HCT116 (cell line): ENCODE results near the gene GNAS-AS1. TPM values are rescaled to one million over a fixed set of nuclear protein-coding genes. Genes with fewer than 3 reads are reported as not detected.

ENCODE experiments used
- ATAC-seq: fragments of 200-7000 bp; cut with Tn5 transposase; 2 replicates; pipeline ENCODE4 v1.9.1; 2020; ENCODE audit warnings: mild to moderate bottlenecking, moderate library complexity
- BruUV-seq: library from RNA; stranded (reverse); fragments of 400-500 nt; replicated peaks from 2 replicates; lab custom pipeline; 2021; lab: Mats Ljungman, UMichigan
- CTCF ChIA-PET: fragments of 300-600 bp; sonication (Branson Sonifier 250); formaldehyde crosslinking; loops from one replicate; lab custom pipeline; 2021; ENCODE audit warnings: antibody characterized with exemption; lab: Charles Lee
- POLR2A ChIA-PET: fragments of 300-600, 350-600 bp; sonication (Branson Sonifier 250); formaldehyde crosslinking; loops from one replicate; lab custom pipeline; 2021; ENCODE audit warnings: antibody characterized with exemption; lab: Charles Lee
- RAD21 ChIA-PET, 2 experiments: fragments of 300-600 bp; sonication (Branson Sonifier 250); formaldehyde crosslinking; loops; one replicate each; lab custom pipeline; 2023; ENCODE audit warnings: low total read pairs in 2 of 2; ENCODE audit not compliant: uncharacterized antibody in 2 of 2, unreplicated experiment in 2 of 2, low non-redundant PET in 1 of 2; lab: Charles Lee
- DNase-seq: peaks from one replicate; pipeline ENCODE4 v3.0.0-alpha.2; 2010; ENCODE audit warnings: low read depth, low spot score
- H2AFZ ChIP-seq: fragments of 200-600 bp; shearing (Covaris generic), sonication (generic); 2 replicates; pipeline ENCODE4 v1.6.1; 2017; ENCODE audit warnings: low read depth, mixed run types, mixed read lengths, antibody characterized with exemption, low read length; ENCODE audit not compliant: poor library complexity, severe bottlenecking
- H3K27ac ChIP-seq: 2 replicates; pipeline ENCODE4 v1.5.1; 2012; ENCODE audit warnings: low read depth, low read length
- H3K27me3 ChIP-seq: fragments of 200-600 bp; sonication (generic); 2 replicates; pipeline ENCODE4 v1.6.1; 2016; ENCODE audit warnings: mixed run types, low read length, mixed read lengths; ENCODE audit not compliant: insufficient read depth
- H3K36me3 ChIP-seq, 2 experiments: fragments of 200-500 bp in 1 of 2; fragments of 200-600 bp in 1 of 2; sonication (Bioruptor generic) in 1 of 2; sonication (generic) in 1 of 2; 2 replicates each; pipeline versions ENCODE4 v1.5.1 to v1.6.1; 2014 to 2016; ENCODE audit warnings: low read length in 2 of 2, inconsistent platforms in 1 of 2, mixed read lengths in 1 of 2, mixed run types in 1 of 2; ENCODE audit not compliant: insufficient read depth in 2 of 2, control insufficient read depth in 1 of 2
- H3K4me1 ChIP-seq, 2 experiments: fragments of 200-600 bp in 1 of 2; sonication (generic) in 1 of 2; 2 replicates each; pipeline versions ENCODE4 v1.5.1 to v1.6.1; 2012 to 2017; ENCODE audit warnings: low read length in 2 of 2, inconsistent platforms in 1 of 2, mild to moderate bottlenecking in 1 of 2, mixed read lengths in 1 of 2, mixed run types in 1 of 2, moderate library complexity in 1 of 2; ENCODE audit not compliant: insufficient read depth in 2 of 2, control insufficient read depth in 1 of 2
- H3K4me2 ChIP-seq: fragments of 200-600 bp; sonication (generic); 2 replicates; pipeline ENCODE4 v1.6.1; 2017; ENCODE audit warnings: mixed run types, low read length, mixed read lengths
- H3K4me3 ChIP-seq, 2 experiments: fragments of 200-600 bp in 1 of 2; sonication (generic) in 1 of 2; replicated peaks in 1 of 2; 2 replicates each; pipeline ENCODE4 v1.5.1; 2011 to 2016; ENCODE audit warnings: low read length in 2 of 2, control low read depth in 1 of 2, low read depth in 1 of 2, mild to moderate bottlenecking in 1 of 2, mixed read lengths in 1 of 2, mixed run types in 1 of 2
- H3K79me2 ChIP-seq: fragments of 200-600 bp; sonication (generic); 2 replicates; pipeline ENCODE4 v1.6.1; 2017; ENCODE audit warnings: mild to moderate bottlenecking, mixed run types, low read length, moderate library complexity, mixed read lengths; ENCODE audit not compliant: insufficient read depth
- H3K9ac ChIP-seq: fragments of 200-600 bp; sonication (generic); 2 replicates; pipeline ENCODE4 v1.6.1; 2016; ENCODE audit warnings: low read length, mixed read lengths
- H3K9me2 ChIP-seq: fragments of 200-600 bp; sonication (generic), shearing (Covaris generic); 2 replicates; pipeline ENCODE4 v1.6.1; 2017; ENCODE audit warnings: mixed run types, mild to moderate bottlenecking, moderate library complexity; ENCODE audit not compliant: insufficient read depth
- H3K9me3 ChIP-seq, 2 experiments: fragments of 200-500 bp in 1 of 2; fragments of 200-600 bp in 1 of 2; sonication (Bioruptor generic) in 1 of 2; sonication (generic) in 1 of 2; 2 replicates each; pipeline ENCODE4 v1.6.1; 2014 to 2017; ENCODE audit warnings: low read length in 2 of 2, mixed read lengths in 2 of 2, inconsistent platforms in 1 of 2, low read depth in 1 of 2, mild to moderate bottlenecking in 1 of 2, mixed run types in 1 of 2, moderate library complexity in 1 of 2; ENCODE audit not compliant: control insufficient read depth in 1 of 2, insufficient read depth in 1 of 2
- H4K20me1 ChIP-seq: fragments of 200-600 bp; sonication (generic), shearing (Covaris generic); 2 replicates; pipeline ENCODE4 v1.6.1; 2017; ENCODE audit warnings: mixed run types, mild to moderate bottlenecking, moderate library complexity; ENCODE audit not compliant: insufficient read depth
- CBX3 ChIP-seq: IDR thresholded peaks from 2 replicates; pipeline ENCODE4 v1.6.1; 2012; ENCODE audit warnings: low read depth
- EGR1 ChIP-seq: IDR thresholded peaks from 2 replicates; pipeline ENCODE4 v1.6.1; 2012; ENCODE audit warnings: low read depth
- ELF1 ChIP-seq: IDR thresholded peaks from 2 replicates; pipeline ENCODE4 v1.6.1; 2012; ENCODE audit warnings: low read depth, borderline replicate concordance
- EZH2 ChIP-seq: fragments of 200-600 bp; sonication (generic); IDR thresholded peaks from 2 replicates; pipeline ENCODE4 v1.6.1; 2017; ENCODE audit warnings: antibody characterized with exemption, mixed run types
- EZH2phosphoT487 ChIP-seq: fragments of 200-600 bp; IDR thresholded peaks from 2 replicates; pipeline ENCODE4 v1.6.1; 2018; ENCODE audit warnings: antibody characterized with exemption, borderline replicate concordance
- JUND ChIP-seq: IDR thresholded peaks from 2 replicates; pipeline ENCODE4 v1.6.1; 2012
- POLR2A ChIP-seq: IDR thresholded peaks from 2 replicates; pipeline ENCODE4 v1.7.0; 2011; ENCODE audit warnings: borderline replicate concordance; ENCODE audit not compliant: insufficient read depth, insufficient read length; ENCODE audit errors: extremely low read depth
- RAD21 ChIP-seq: IDR thresholded peaks from 2 replicates; pipeline ENCODE4 v1.6.1; 2012; ENCODE audit warnings: low read depth, mild to moderate bottlenecking
- SIN3A ChIP-seq: IDR thresholded peaks from 2 replicates; pipeline ENCODE4 v1.6.1; 2012; ENCODE audit warnings: low read depth
- SP1 ChIP-seq: IDR thresholded peaks from 2 replicates; pipeline ENCODE4 v1.6.1; 2012; ENCODE audit warnings: low read depth
- SRF ChIP-seq: IDR thresholded peaks from 2 replicates; pipeline ENCODE4 v1.6.1; 2012; ENCODE audit warnings: low read depth
- TCF7L2 ChIP-seq: IDR thresholded peaks from 2 replicates; pipeline ENCODE4 v1.7.0; 2011; ENCODE audit warnings: borderline replicate concordance, inconsistent platforms; ENCODE audit not compliant: insufficient read depth, insufficient read length; ENCODE audit errors: extremely low read depth
- intact Hi-C: fragments of 100-400 bp; cut with micrococcal nuclease; formaldehyde crosslinking; loops from 2 replicates; pipeline ENCODE4 v1.10.0; 2022
- total RNA-seq: library from RNA; stranded (reverse); gene quantifications from one replicate; pipeline ENCODE4 v1.2.1, GENCODE V29; 2021; ENCODE audit not compliant: unreplicated experiment
- TF ChIP-seq, protein P1 (sequence below): IDR thresholded peaks from 2 replicates; pipeline ENCODE4 v1.6.1; 2012
- TF ChIP-seq, protein P2 (sequence below): IDR thresholded peaks from 2 replicates; pipeline ENCODE4 v1.6.1; 2011; ENCODE audit warnings: mild to moderate bottlenecking, low read length, moderate library complexity; ENCODE audit not compliant: insufficient replicate concordance; ENCODE audit errors: extremely low read depth
- TF ChIP-seq, protein P3 (sequence below): IDR thresholded peaks from 2 replicates; pipeline ENCODE4 v1.6.1; 2012

GNAS-AS1 gene
- total RNA-seq, 1 experiment from 2014 or later = not detected

DNA sequence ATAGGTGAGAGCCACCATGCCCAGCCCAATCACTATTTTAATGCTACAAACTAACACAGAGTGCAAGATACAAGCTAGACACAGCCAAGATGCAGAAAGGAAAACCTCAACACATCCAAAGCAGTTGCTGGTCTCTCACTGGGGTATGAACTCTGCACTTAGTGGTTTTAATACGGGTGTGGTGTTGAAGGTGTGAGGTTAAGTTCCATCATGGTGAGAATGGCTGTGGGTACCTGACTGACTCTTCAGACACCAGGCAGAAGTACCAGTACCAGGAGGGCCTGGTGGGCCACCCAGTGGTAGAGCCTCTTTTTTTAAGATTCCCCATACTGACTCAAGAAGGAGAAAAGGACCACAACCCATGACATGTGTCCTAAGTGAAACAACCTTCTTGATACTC is 13.0 kb downstream of the GNAS-AS1 start:
- CTCF ChIA-PET = interaction anchor here (4.4 kb wide), 1 partner anchor 356 kb away, joined by 33 read pairs; no protein-coding TSS in a partner anchor
- H3K27ac ChIP-seq = no peak overlapping the region
- H3K9me2 ChIP-seq = no peaks in the 10 kb centered on the region
- no peak for TF ChIP-seq SRF
- TF ChIP-seq JUND = no peak
- TF ChIP-seq, protein P1, sequence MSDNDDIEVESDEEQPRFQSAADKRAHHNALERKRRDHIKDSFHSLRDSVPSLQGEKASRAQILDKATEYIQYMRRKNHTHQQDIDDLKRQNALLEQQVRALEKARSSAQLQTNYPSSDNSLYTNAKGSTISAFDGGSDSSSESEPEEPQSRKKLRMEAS = no peak
- TF ChIP-seq EGR1 = no peak
- TF ChIP-seq CBX3 = no peak
- TF ChIP-seq EZH2phosphoT487 = no peak
- TF ChIP-seq, protein P2, sequence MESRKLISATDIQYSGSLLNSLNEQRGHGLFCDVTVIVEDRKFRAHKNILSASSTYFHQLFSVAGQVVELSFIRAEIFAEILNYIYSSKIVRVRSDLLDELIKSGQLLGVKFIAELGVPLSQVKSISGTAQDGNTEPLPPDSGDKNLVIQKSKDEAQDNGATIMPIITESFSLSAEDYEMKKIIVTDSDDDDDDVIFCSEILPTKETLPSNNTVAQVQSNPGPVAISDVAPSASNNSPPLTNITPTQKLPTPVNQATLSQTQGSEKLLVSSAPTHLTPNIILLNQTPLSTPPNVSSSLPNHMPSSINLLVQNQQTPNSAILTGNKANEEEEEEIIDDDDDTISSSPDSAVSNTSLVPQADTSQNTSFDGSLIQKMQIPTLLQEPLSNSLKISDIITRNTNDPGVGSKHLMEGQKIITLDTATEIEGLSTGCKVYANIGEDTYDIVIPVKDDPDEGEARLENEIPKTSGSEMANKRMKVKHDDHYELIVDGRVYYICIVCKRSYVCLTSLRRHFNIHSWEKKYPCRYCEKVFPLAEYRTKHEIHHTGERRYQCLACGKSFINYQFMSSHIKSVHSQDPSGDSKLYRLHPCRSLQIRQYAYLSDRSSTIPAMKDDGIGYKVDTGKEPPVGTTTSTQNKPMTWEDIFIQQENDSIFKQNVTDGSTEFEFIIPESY = no peak
- no peak for TF ChIP-seq SP1
- no peak for TF ChIP-seq TCF7L2
- no peak for TF ChIP-seq EZH2
- TF ChIP-seq, protein P3, sequence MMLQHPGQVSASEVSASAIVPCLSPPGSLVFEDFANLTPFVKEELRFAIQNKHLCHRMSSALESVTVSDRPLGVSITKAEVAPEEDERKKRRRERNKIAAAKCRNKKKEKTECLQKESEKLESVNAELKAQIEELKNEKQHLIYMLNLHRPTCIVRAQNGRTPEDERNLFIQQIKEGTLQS = no peak
- no peak for TF ChIP-seq SIN3A
- no peak for TF ChIP-seq POLR2A
- TF ChIP-seq RAD21 = no peak
- TF ChIP-seq ELF1 = no peak
- TF ChIP-seq, all 23 proteins: peak for 0
- Histone ChIP-seq H3K79me2 (no peaks in the 10 kb centered on the region), H4K20me1 (no peaks in the 10 kb centered on the region), H2AFZ (no peak overlapping the region), H3K4me2 (no peak overlapping the region), H3K9me3 (no peaks in the 10 kb centered on the region), H3K27me3 (peaks cover 29% of the 10 kb centered on the region; the same call in 1 of the 2 replicates), H3K36me3 (no peaks in the 10 kb centered on the region), H3K9ac (no peak overlapping the region), H3K4me1 (no peaks in the 10 kb centered on the region), H3K4me3 (no peak overlapping the region)
- ChIA-PET RAD21 (interaction anchor here (0.6 to 2.2 kb wide), 2 partner anchors 92 to 356 kb away, joined by 3 to 11 read pairs; no protein-coding TSS in a partner anchor), POLR2A (no interaction called here)
- no peak for DNase-seq
- intact Hi-C loops = loop anchor here (10.0 kb wide), 1 partner anchor 603 kb away; no protein-coding TSS in a partner anchor
- no TSS peak for BruUV-seq
- no peak for ATAC-seq
